Smooth muscle cell (in vitro differentiated cells): ENCODE results near the gene PTPRD. TPM values are rescaled to one million over a fixed set of nuclear protein-coding genes. Genes with fewer than 3 reads are reported as not detected.
A peak's percentile ranks its signal among the peaks of the same experiment; 100 is the strongest.

Source experiments
- DNase-seq: peaks from one replicate; lab custom pipeline; 2025; ENCODE audit not compliant: unreplicated experiment; lab: John Stamatoyannopoulos, UW
- H2AFZ ChIP-seq: fragments of 200-600 bp; sonication (generic); 2 replicates; pipeline ENCODE4 v1.6.0; 2016; ENCODE audit warnings: antibody characterized with exemption, low read depth, mild to moderate bottlenecking
- H3F3A ChIP-seq: fragments of 200-600 bp; sonication (generic); 2 replicates; pipeline ENCODE4 v1.6.0; 2017; ENCODE audit warnings: antibody characterized with exemption, low read depth
- H3K27ac ChIP-seq: fragments of 200-600 bp; sonication (generic); 2 replicates; pipeline ENCODE4 v1.5.1; 2016; ENCODE audit warnings: low read depth, mild to moderate bottlenecking
- H3K27me3 ChIP-seq: fragments of 200-600 bp; sonication (generic); 2 replicates; pipeline ENCODE4 v1.6.1; 2016; ENCODE audit warnings: low read depth, mild to moderate bottlenecking
- H3K36me3 ChIP-seq: fragments of 200-600 bp; sonication (generic); 2 replicates; pipeline ENCODE4 v1.5.1; 2016; ENCODE audit warnings: low read depth
- H3K4me1 ChIP-seq: fragments of 200-600 bp; sonication (generic); 2 replicates; pipeline ENCODE4 v1.5.1; 2016; ENCODE audit warnings: low read depth
- H3K4me2 ChIP-seq: fragments of 200-600 bp; sonication (generic); 2 replicates; pipeline ENCODE4 v1.6.0; 2016; ENCODE audit warnings: mild to moderate bottlenecking
- H3K4me3 ChIP-seq: fragments of 200-600 bp; sonication (generic); 2 replicates; pipeline ENCODE4 v1.5.1; 2016; ENCODE audit warnings: mild to moderate bottlenecking
- H3K79me2 ChIP-seq: fragments of 200-600 bp; sonication (generic); 2 replicates; pipeline ENCODE4 v1.6.0; 2016; ENCODE audit warnings: low read depth, mild to moderate bottlenecking
- H3K9ac ChIP-seq: fragments of 200-600 bp; sonication (generic); 2 replicates; pipeline ENCODE4 v1.6.0; 2016; ENCODE audit warnings: low read depth
- H3K9me3 ChIP-seq: fragments of 200-600 bp; sonication (generic); replicated peaks from 2 replicates; pipeline ENCODE4 v1.5.1; 2016; ENCODE audit warnings: low read depth
- H4K20me1 ChIP-seq: fragments of 200-600 bp; sonication (generic); 2 replicates; pipeline ENCODE4 v1.6.0; 2016; ENCODE audit warnings: low read depth
- WGBS: methylation state at CpG from one replicate; pipeline ENCODE4 v1.1.7; 2016; ENCODE audit warnings: low lambda C conversion rate; 5-methylcytosine and 5-hydroxymethylcytosine counted together
- polyA plus RNA-seq: library from polyadenylated mRNA; unstranded; fragments of >200 nt; fragmentation: Nextera tagmentation; extraction: Ambion mirVana; gene quantifications from 2 replicates; pipeline ENCODE4 v1.2.1, GENCODE V29; 2016
- total RNA-seq: library from RNA; depleted of rRNA; stranded (reverse); fragments of >200 nt; gene quantifications from 2 replicates; pipeline ENCODE4 v1.2.3, GENCODE V29; 2014
- TF ChIP-seq, protein P1 (sequence below): fragments of 200-600 bp; sonication (generic); IDR thresholded peaks from 2 replicates; pipeline ENCODE4 v1.5.1; 2017; ENCODE audit warnings: borderline replicate concordance, mild to moderate bottlenecking, antibody characterized with exemption; ENCODE audit not compliant: insufficient read depth, poor library complexity, severe bottlenecking

The PTPRD gene
- total and polyA plus RNA-seq, 2 experiments from 2014 or later, result 6.5 to 61.0 TPM

DNA sequence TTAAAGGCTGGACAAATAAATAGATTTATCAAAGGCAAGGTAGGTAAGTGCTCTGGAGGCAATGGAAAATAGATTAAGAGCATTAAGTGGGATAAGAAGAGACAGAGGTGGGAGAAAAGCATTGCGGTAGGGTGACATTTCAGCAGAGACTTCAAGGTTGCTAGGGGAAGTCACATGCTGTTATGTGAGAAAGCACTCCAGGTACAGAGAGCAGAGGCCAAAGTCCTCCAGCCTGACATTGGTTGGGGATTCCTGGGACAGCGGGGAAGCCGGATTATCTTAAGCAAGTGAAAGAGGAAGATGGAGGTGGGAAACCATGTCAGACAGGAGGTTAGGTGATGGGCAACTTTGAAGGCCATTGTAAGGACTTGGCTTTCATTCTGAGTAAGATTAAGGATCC is 1222.9 kb downstream of the PTPRD start:
- 92% methylated on average over 3 of the region's 3 CpGs for WGBS
- TF ChIP-seq, protein P1, sequence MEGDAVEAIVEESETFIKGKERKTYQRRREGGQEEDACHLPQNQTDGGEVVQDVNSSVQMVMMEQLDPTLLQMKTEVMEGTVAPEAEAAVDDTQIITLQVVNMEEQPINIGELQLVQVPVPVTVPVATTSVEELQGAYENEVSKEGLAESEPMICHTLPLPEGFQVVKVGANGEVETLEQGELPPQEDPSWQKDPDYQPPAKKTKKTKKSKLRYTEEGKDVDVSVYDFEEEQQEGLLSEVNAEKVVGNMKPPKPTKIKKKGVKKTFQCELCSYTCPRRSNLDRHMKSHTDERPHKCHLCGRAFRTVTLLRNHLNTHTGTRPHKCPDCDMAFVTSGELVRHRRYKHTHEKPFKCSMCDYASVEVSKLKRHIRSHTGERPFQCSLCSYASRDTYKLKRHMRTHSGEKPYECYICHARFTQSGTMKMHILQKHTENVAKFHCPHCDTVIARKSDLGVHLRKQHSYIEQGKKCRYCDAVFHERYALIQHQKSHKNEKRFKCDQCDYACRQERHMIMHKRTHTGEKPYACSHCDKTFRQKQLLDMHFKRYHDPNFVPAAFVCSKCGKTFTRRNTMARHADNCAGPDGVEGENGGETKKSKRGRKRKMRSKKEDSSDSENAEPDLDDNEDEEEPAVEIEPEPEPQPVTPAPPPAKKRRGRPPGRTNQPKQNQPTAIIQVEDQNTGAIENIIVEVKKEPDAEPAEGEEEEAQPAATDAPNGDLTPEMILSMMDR, result no peak
- Histone ChIP-seq H4K20me1 (no peaks in the 10 kb centered on the region), H3K9me3 (no peaks in the 10 kb centered on the region), H3K4me3 (no peak overlapping the region), H3F3A (no peaks in the 10 kb centered on the region), H3K4me2 (no peak overlapping the region), H3K27ac (no peak overlapping the region), H3K9ac (no peak overlapping the region), H3K4me1 (no peaks in the 10 kb centered on the region), H3K79me2 (no peaks in the 10 kb centered on the region), H3K27me3 (no peaks in the 10 kb centered on the region), H3K36me3 (no peaks in the 10 kb centered on the region), H2AFZ (no peak overlapping the region)
- no peak for DNase-seq

DNA sequence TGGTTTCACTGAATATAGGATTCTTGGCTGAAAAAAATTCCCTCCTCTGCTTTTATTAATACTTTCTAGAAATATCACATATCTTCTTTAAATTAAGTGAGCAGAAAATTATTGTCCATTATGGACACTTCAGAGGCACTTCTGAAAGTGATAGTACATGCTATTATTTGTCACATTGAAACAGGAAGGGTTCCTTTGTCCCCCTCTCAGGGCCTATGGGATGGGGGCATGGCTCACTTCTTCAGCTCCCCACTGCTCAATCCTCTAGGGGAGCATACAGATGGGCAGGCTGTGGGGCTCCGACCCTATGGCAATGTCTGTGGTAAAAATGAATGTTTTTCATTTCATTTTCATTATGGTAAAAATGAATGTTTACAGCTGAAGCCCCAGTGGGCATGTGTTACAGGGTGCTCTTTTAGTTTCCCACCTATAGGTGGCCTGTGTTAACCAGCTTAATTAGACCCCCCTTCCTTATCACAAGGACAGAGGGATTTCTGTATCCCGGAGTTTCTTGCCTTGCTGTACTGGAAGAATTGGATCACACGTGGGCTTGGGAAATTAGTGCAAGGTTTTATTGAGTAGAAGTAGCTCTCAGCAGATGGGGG is 1225.2 kb downstream of the PTPRD start:
- WGBS, result 72% methylated on average over 3 of the region's 3 CpGs
- Histone ChIP-seq H3K79me2 (no peaks in the 10 kb centered on the region), H2AFZ (no peak overlapping the region), H4K20me1 (no peaks in the 10 kb centered on the region), H3K9ac (no peak overlapping the region), H3K27me3 (no peaks in the 10 kb centered on the region), H3K4me3 (no peak overlapping the region), H3K4me1 (no peaks in the 10 kb centered on the region), H3K9me3 (no peaks in the 10 kb centered on the region), H3K27ac (no peak overlapping the region), H3K36me3 (no peaks in the 10 kb centered on the region), H3K4me2 (no peak overlapping the region), H3F3A (no peaks in the 10 kb centered on the region)
- no peak for DNase-seq
- TF ChIP-seq, protein P1, result no peak

- Histone ChIP-seq H3K4me3 (no peak overlapping the region), H4K20me1 (no peaks in the 10 kb centered on the region), H3K27ac (no peak overlapping the region), H3K9me3 (no peaks in the 10 kb centered on the region), H3K27me3 (peaks cover 2% of the 10 kb centered on the region), H3K4me1 (no peaks in the 10 kb centered on the region), H3K36me3 (no peaks in the 10 kb centered on the region), H3K9ac (no peak overlapping the region), H3K79me2 (no peaks in the 10 kb centered on the region), H3F3A (no peaks in the 10 kb centered on the region), H3K4me2 (no peak overlapping the region), H2AFZ (no peak overlapping the region)
- no peak for DNase-seq
- WGBS, result 79% methylated on average over 2 of the region's 2 CpGs
- TF ChIP-seq, protein P1, result no peak
Measured at GRCh38 chr9:9362332-9362731, 1250.5 kb downstream of the PTPRD start.

DNA sequence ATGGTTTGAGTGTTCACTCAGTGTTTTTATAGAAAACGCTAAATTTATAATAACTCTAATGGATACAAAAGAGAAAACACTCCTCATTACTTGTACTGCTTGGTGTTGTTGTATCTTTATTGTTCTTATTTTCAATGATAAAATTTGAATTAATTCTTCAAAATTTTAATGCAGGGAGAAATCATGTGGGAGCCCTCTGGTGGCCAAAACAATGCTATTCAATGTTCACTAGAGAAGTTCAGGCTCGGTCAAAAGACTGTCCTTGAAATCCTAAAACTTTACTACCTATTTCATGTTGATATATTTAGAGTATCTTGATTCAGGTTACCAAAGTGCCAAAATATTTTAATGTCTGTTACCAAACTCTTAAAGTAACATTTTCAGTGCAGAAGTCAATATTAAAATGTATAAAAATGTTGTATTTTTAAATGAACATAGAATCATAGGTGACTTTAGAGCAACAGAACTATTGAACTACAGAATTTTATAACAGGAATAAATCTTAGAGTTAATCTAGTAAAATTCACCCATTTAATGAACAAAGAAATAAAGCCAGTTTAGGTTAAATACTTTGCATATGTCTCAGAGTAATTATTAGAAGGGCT is 1259.8 kb downstream of the PTPRD start:
- no peaks in the 10 kb centered on the region for H3F3A ChIP-seq
- peak overlapping the region; percentile 60 for H2AFZ ChIP-seq
- no peak overlapping the region for H3K4me3 ChIP-seq
- DNase-seq, result no peak
- no peaks in the 10 kb centered on the region for H3K79me2 ChIP-seq
- no peak overlapping the region for H3K9ac ChIP-seq
- no peaks in the 10 kb centered on the region for H3K4me1 ChIP-seq
- no peak overlapping the region for H3K4me2 ChIP-seq
- H3K36me3 ChIP-seq, result no peaks in the 10 kb centered on the region
- TF ChIP-seq, protein P1, result peak; percentile 78
- peaks cover 4% of the 10 kb centered on the region for H3K27me3 ChIP-seq
- WGBS, result 35% methylated on average over 2 of the region's 2 CpGs
- H3K9me3 ChIP-seq, result no peaks in the 10 kb centered on the region
- H4K20me1 ChIP-seq, result no peaks in the 10 kb centered on the region
- H3K27ac ChIP-seq, result no peak overlapping the region
